LNCaP clone FGC (cell line): ENCODE results near the gene LRRC15.

Experiments
- DNase-seq: peaks from one replicate; pipeline ENCODE4 v3.0.0-alpha.2; 2011; ENCODE audit warnings: low read depth
- H3K4me3 ChIP-seq: 2 replicates; pipeline ENCODE4 v1.5.1; 2011; ENCODE audit warnings: mild to moderate bottlenecking, low read depth, low read length, control low read depth
- TF ChIP-seq, protein P1 (sequence below): IDR thresholded peaks from 2 replicates; pipeline ENCODE4 v1.5.1; 2012; ENCODE audit warnings: mild to moderate bottlenecking; ENCODE audit not compliant: control insufficient read depth, insufficient read depth; ENCODE audit errors: extremely low read depth

Gene LRRC15

DNA sequence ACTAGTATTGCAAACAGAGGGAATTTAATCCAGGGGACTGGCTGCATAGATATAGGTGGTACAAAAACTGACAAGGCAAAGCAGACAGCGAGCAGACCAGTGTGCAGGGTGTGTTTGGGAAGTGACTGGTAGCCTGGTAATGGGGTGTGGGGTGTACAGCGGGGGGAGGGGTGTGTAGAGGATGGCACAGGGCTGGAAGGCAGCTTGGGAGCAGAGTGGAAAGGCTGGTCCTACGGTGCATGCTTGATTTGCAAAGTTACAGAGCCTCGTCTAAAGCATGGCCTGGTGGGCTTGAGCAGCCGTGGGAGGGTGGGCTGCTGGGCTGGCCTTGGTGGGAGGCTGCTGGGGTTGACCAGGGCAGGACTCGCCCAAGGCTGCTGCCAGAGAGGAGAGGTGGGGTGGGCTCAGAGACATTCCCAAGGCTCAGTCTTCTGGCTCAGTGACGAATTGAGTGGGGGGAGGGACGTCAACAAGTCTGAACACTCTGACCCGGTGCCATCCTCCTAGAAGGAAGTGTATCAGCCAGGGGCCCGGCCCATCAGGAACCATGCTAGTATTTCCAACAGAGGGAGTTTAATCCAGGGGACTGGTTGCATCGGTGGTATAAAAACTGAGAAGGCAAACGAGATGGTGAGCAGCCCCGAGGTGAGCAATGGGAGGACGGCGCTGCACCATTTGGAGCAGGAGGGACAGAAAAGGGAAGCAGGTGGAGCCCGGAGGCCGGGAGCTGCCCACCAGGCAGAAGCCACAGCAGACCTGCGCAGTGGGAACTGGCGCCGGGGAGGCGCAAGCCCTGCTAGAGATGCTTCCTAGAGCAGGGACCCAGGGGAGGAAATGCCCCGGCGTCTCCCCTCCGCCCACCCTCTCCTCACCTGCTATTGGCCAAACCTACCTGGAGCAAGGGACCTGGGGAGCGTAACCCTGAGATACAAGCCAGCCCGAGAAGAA is 47.6 kb downstream of the LRRC15 start:
- DNase-seq: no peak
- TF ChIP-seq, protein P1, sequence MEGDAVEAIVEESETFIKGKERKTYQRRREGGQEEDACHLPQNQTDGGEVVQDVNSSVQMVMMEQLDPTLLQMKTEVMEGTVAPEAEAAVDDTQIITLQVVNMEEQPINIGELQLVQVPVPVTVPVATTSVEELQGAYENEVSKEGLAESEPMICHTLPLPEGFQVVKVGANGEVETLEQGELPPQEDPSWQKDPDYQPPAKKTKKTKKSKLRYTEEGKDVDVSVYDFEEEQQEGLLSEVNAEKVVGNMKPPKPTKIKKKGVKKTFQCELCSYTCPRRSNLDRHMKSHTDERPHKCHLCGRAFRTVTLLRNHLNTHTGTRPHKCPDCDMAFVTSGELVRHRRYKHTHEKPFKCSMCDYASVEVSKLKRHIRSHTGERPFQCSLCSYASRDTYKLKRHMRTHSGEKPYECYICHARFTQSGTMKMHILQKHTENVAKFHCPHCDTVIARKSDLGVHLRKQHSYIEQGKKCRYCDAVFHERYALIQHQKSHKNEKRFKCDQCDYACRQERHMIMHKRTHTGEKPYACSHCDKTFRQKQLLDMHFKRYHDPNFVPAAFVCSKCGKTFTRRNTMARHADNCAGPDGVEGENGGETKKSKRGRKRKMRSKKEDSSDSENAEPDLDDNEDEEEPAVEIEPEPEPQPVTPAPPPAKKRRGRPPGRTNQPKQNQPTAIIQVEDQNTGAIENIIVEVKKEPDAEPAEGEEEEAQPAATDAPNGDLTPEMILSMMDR: no peak
- H3K4me3 ChIP-seq: no peak overlapping the region

- no peak for DNase-seq
- TF ChIP-seq, protein P1: no peak
- H3K4me3 ChIP-seq: no peak overlapping the region
Measured at GRCh38 chr3:194320744-194321243, 48.7 kb downstream of the LRRC15 start.

DNA sequence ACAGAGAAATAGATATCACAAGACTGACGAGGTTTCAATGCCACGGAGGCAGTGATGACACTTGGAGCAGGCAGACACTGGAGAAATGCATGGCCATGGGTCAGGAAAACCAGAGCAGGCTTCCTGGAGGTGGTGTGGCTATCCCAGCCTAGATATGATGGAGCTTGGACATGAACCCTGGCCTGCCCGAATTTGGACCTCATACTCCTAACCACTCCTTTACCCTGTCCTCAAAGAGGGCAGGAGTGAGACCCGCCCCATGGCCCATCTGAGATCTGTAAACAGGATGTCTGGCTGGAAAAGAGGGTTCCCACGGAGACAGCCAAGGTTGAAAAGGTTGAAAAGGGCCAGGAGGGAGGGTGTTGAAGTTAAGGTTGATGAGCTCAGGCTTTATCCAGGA is 49.4 kb downstream of the LRRC15 start:
- TF ChIP-seq, protein P1: no peak
- H3K4me3 ChIP-seq: no peak overlapping the region
- no peak for DNase-seq

GRCh38 chr3:194318511-194319161 is 50.9 kb downstream of the LRRC15 start:
- no peak overlapping the region for H3K4me3 ChIP-seq
- no peak for DNase-seq
- TF ChIP-seq, protein P1: no peak

- DNase-seq: no peak
- TF ChIP-seq, protein P1: no peak
- no peak overlapping the region for H3K4me3 ChIP-seq
Measured at GRCh38 chr3:194316918-194317317, 52.6 kb downstream of the LRRC15 start.

- DNase-seq: no peak
- TF ChIP-seq, protein P1: no peak
- peak overlapping the region; percentile 49 for H3K4me3 ChIP-seq
Measured at GRCh38 chr3:194315965-194316361, 53.6 kb downstream of the LRRC15 start.
